OCI-LY3 (cell line): Measurements from ENCODE around the gene SPEM2.

Experiments
- H2AFZ ChIP-seq: fragments of 200-600, 300-600 bp; shearing (Covaris generic); 2 replicates; pipeline ENCODE4 v1.6.0; 2014; ENCODE audit warnings: antibody characterized with exemption, low read depth, low read length
- H3K27ac ChIP-seq: fragments of 200-600, 300-600 bp; sonication (generic); 2 replicates; pipeline ENCODE4 v1.5.1; 2014; ENCODE audit warnings: mild to moderate bottlenecking, low read length, moderate library complexity, mixed read lengths
- H3K27me3 ChIP-seq: fragments of 200-600, 300-600 bp; sonication (generic); 2 replicates; pipeline ENCODE4 v1.6.1; 2014; ENCODE audit warnings: low read depth, low read length, mixed read lengths
- H3K36me3 ChIP-seq: fragments of 200-600, 300-600 bp; sonication (generic); replicated peaks from 2 replicates; pipeline ENCODE3; 2014; ENCODE audit warnings: low read depth, low read length, mixed read lengths
- H3K4me1 ChIP-seq: fragments of 300-600, 200-600 bp; sonication (generic); 2 replicates; pipeline ENCODE4 v1.6.1; 2014; ENCODE audit warnings: low read length, mixed read lengths
- H3K4me2 ChIP-seq: fragments of 200-600, 300-600 bp; sonication (generic); 2 replicates; pipeline ENCODE4 v1.6.1; 2014; ENCODE audit warnings: low read length, mixed read lengths
- H3K4me3 ChIP-seq: fragments of 300-600, 200-600 bp; sonication (generic); 2 replicates; pipeline ENCODE4 v1.5.1; 2014; ENCODE audit warnings: antibody characterized with exemption, mild to moderate bottlenecking, low read length, moderate library complexity
- H3K79me2 ChIP-seq: fragments of 300-600, 200-600 bp; shearing (Covaris generic); 2 replicates; pipeline ENCODE4 v1.6.1; 2014; ENCODE audit warnings: mild to moderate bottlenecking, low read length, mixed read lengths
- H3K9ac ChIP-seq: fragments of 300-600, 200-600 bp; shearing (Covaris generic); 2 replicates; pipeline ENCODE4 v1.6.0; 2014; ENCODE audit warnings: mild to moderate bottlenecking, low read length, moderate library complexity
- H3K9me3 ChIP-seq: fragments of 200-600, 300-600 bp; shearing (Covaris generic); 2 replicates; pipeline ENCODE4 v1.6.1; 2014; ENCODE audit warnings: low read length, mixed read lengths; ENCODE audit not compliant: insufficient read depth
- H4K20me1 ChIP-seq: fragments of 200-600, 300-600 bp; sonication (generic); 2 replicates; pipeline ENCODE4 v1.6.1; 2016; ENCODE audit warnings: low read length, mixed read lengths; ENCODE audit not compliant: insufficient read depth
- CTCF ChIP-seq: fragments of 200-600, 300-600 bp; sonication (generic); IDR thresholded peaks from 2 replicates; pipeline ENCODE4 v1.5.1; 2014; ENCODE audit warnings: antibody characterized with exemption, low read length, low read depth
- EZH2phosphoT487 ChIP-seq: fragments of 200-600 bp; shearing (Covaris generic); IDR thresholded peaks from 2 replicates; pipeline ENCODE4 v1.6.1; 2018; ENCODE audit warnings: antibody characterized with exemption, mixed run types, low read depth

SPEM2 gene

GRCh38 chr17:7388856-7389255, 36.6 kb upstream of the SPEM2 start:
- Histone ChIP-seq H3K4me3 (no peak overlapping the region), H3K27me3 (no peaks in the 10 kb centered on the region), H3K27ac (no peak overlapping the region), H3K4me1 (peaks cover 7% of the 10 kb centered on the region; the same call in 1 of the 2 replicates), H2AFZ (no peak overlapping the region), H3K4me2 (no peak overlapping the region), H3K79me2 (no peaks in the 10 kb centered on the region), H4K20me1 (no peaks in the 10 kb centered on the region), H3K9me3 (no peaks in the 10 kb centered on the region), H3K36me3 (no peaks in the 10 kb centered on the region), H3K9ac (no peak overlapping the region)
- TF ChIP-seq EZH2phosphoT487 (no peak), CTCF (no peak)

- H3K79me2 ChIP-seq = no peaks in the 10 kb centered on the region
- no peak for TF ChIP-seq EZH2phosphoT487
- TF ChIP-seq CTCF = no peak
- H3K36me3 ChIP-seq = no peaks in the 10 kb centered on the region
Measured at GRCh38 chr17:7389924-7390910, 35.2 kb upstream of the SPEM2 start.

GRCh38 chr17:7391307-7391706, 34.1 kb upstream of the SPEM2 start:
- Histone ChIP-seq H3K4me2 (no peak overlapping the region), H3K4me1 (peaks cover 7% of the 10 kb centered on the region; the same call in 1 of the 2 replicates), H3K36me3 (no peaks in the 10 kb centered on the region), H3K9ac (no peak overlapping the region), H3K27me3 (no peaks in the 10 kb centered on the region), H3K27ac (no peak overlapping the region), H2AFZ (no peak overlapping the region), H3K79me2 (no peaks in the 10 kb centered on the region), H3K4me3 (no peak overlapping the region), H3K9me3 (no peaks in the 10 kb centered on the region), H4K20me1 (no peaks in the 10 kb centered on the region)
- TF ChIP-seq EZH2phosphoT487 (no peak), CTCF (no peak)

More at GRCh38 chr17:7389924-7390910, 35.2 kb upstream of the SPEM2 start:
- H3K4me2 ChIP-seq = no peak overlapping the region
- no peaks in the 10 kb centered on the region for H4K20me1 ChIP-seq
- H3K27me3 ChIP-seq = no peaks in the 10 kb centered on the region
- H2AFZ ChIP-seq = no peak overlapping the region
- no peak overlapping the region for H3K4me3 ChIP-seq
- peaks cover 7% of the 10 kb centered on the region; the same call in 1 of the 2 replicates for H3K4me1 ChIP-seq
- no peaks in the 10 kb centered on the region for H3K9me3 ChIP-seq
- H3K27ac ChIP-seq = no peak overlapping the region
- no peak overlapping the region for H3K9ac ChIP-seq
